ENCODE results near the gene ATG4C.
"Not testable (repeated sequence)": the region's sequence is repeated elsewhere in the genome, so short reads cannot be mapped to it uniquely, and the experiment has no call there.

DNA sequence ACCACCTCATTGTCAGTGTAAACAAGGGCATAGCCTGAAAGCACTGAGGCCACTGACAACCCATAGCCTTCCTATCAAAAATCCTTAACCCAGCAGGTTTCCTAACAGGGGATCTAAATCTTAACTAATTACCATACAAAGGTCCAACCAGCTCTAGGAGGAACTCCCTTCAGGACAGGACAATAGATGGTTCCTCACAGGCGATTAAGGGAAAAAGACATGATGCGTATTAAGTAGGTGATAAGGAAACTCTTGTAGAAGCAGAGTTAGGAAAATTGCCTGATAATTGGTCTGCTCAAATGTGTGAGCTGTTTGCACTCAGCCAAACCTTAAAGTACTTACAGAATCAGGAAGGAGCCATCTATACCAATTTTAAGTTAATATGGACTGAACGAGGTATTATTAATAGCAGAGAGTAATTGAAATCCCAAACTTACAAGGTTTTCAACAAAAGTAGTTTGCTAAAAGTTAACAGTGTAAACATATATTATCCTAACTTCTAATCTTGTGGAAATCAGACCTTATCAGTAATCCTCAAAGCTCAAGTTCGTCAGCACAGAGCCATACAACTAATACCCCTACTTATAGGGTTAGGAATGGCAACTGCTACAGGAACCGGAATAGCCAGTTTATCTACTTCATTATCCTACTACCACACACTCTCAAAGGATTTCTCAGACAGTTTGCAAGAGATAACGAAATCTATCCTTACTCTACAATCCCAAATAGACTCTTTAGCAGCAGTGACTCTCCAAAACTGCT lies 23.7 kb upstream of the ATG4C start:
- TF ChIP-seq, protein P1, sequence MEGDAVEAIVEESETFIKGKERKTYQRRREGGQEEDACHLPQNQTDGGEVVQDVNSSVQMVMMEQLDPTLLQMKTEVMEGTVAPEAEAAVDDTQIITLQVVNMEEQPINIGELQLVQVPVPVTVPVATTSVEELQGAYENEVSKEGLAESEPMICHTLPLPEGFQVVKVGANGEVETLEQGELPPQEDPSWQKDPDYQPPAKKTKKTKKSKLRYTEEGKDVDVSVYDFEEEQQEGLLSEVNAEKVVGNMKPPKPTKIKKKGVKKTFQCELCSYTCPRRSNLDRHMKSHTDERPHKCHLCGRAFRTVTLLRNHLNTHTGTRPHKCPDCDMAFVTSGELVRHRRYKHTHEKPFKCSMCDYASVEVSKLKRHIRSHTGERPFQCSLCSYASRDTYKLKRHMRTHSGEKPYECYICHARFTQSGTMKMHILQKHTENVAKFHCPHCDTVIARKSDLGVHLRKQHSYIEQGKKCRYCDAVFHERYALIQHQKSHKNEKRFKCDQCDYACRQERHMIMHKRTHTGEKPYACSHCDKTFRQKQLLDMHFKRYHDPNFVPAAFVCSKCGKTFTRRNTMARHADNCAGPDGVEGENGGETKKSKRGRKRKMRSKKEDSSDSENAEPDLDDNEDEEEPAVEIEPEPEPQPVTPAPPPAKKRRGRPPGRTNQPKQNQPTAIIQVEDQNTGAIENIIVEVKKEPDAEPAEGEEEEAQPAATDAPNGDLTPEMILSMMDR (IDR thresholded peaks at IDR 0.05): not testable (repeated sequence)
- not testable (repeated sequence) for TF ChIP-seq POLR2A (IDR thresholded peaks at IDR 0.05)

Data from prostate gland (tissue), 2 donors.